Stimulated activated CD4-positive, alpha-beta T cell treated with anti-CD3 and anti-CD28 coated beads, TNF-alpha, amount 100 ng/mL, for 1 hour (primary cell): Measurements from ENCODE around the gene SH3RF3.

Source experiments
- DNase-seq, 3 donors: peaks; one replicate each; pipeline ENCODE4 v3.0.0-alpha.2; 2020; ENCODE audit warnings: low read depth in 3 of 3, low spot score in 1 of 3

Gene SH3RF3

GRCh38 chr2:109277406-109277805 is 148.4 kb downstream of the SH3RF3 start:
- DNase-seq = no peak

GRCh38 chr2:109279243-109279860 is 150.3 kb downstream of the SH3RF3 start:
- no peak for DNase-seq

- DNase-seq = no peak
These were observed 151.8 kb downstream of the SH3RF3 start for GRCh38 chr2:109280804-109281203.

GRCh38 chr2:109282360-109282759 is 153.4 kb downstream of the SH3RF3 start:
- DNase-seq = no peak

- DNase-seq = no peak
These were observed 153.9 kb downstream of the SH3RF3 start for GRCh38 chr2:109282865-109283264.

GRCh38 chr2:109284826-109285225 is 155.8 kb downstream of the SH3RF3 start:
- DNase-seq = no peak

GRCh38 chr2:109285244-109285651 is 156.2 kb downstream of the SH3RF3 start:
- no peak for DNase-seq

GRCh38 chr2:109287413-109287812 is 158.4 kb downstream of the SH3RF3 start:
- no peak for DNase-seq

- DNase-seq = no peak
These were observed 158.8 kb downstream of the SH3RF3 start for GRCh38 chr2:109287838-109288237.

- DNase-seq = no peak
These were observed 159.8 kb downstream of the SH3RF3 start for GRCh38 chr2:109288544-109289368.

GRCh38 chr2:109289504-109290222 is 160.7 kb downstream of the SH3RF3 start:
- DNase-seq = no peak

GRCh38 chr2:109290887-109291643 is 162.1 kb downstream of the SH3RF3 start:
- DNase-seq = no peak

GRCh38 chr2:109292386-109292785 is 163.4 kb downstream of the SH3RF3 start:
- DNase-seq = no peak

- DNase-seq = no peak
These were observed 164.7 kb downstream of the SH3RF3 start for GRCh38 chr2:109293663-109294062.

GRCh38 chr2:109294523-109294922 is 165.5 kb downstream of the SH3RF3 start:
- DNase-seq = no peak

- no peak for DNase-seq
These were observed 166.2 kb downstream of the SH3RF3 start for GRCh38 chr2:109295070-109295780.

- no peak for DNase-seq
These were observed 166.7 kb downstream of the SH3RF3 start for GRCh38 chr2:109295781-109296117.

- no peak for DNase-seq
These were observed 168.8 kb downstream of the SH3RF3 start for GRCh38 chr2:109297566-109298490.

- DNase-seq = no peak
These were observed 169.8 kb downstream of the SH3RF3 start for GRCh38 chr2:109298851-109299250.

- no peak for DNase-seq
These were observed 170.5 kb downstream of the SH3RF3 start for GRCh38 chr2:109299536-109299935.
